Loucy (cell line): ENCODE data around the gene FLT1.

Experiments
- CTCF ChIP-seq: fragments of 200-600 bp; sonication (generic); conservative IDR thresholded peaks from 2 replicates; pipeline ENCODE4 v1.5.1; 2014; ENCODE audit warnings: mild to moderate bottlenecking, antibody characterized with exemption, low read length
- EZH2phosphoT487 ChIP-seq: fragments of 200-600 bp; IDR thresholded peaks from 2 replicates; pipeline ENCODE4 v1.6.1; 2018; ENCODE audit warnings: antibody characterized with exemption, mild to moderate bottlenecking, moderate library complexity, borderline replicate concordance

GRCh38 chr13:28544026-28544425 is 49.1 kb upstream of the FLT1 start:
- no peak for TF ChIP-seq CTCF
- no peak for TF ChIP-seq EZH2phosphoT487
